Measurements from ENCODE around the gene TXN2.

The TXN2 gene

DNA sequence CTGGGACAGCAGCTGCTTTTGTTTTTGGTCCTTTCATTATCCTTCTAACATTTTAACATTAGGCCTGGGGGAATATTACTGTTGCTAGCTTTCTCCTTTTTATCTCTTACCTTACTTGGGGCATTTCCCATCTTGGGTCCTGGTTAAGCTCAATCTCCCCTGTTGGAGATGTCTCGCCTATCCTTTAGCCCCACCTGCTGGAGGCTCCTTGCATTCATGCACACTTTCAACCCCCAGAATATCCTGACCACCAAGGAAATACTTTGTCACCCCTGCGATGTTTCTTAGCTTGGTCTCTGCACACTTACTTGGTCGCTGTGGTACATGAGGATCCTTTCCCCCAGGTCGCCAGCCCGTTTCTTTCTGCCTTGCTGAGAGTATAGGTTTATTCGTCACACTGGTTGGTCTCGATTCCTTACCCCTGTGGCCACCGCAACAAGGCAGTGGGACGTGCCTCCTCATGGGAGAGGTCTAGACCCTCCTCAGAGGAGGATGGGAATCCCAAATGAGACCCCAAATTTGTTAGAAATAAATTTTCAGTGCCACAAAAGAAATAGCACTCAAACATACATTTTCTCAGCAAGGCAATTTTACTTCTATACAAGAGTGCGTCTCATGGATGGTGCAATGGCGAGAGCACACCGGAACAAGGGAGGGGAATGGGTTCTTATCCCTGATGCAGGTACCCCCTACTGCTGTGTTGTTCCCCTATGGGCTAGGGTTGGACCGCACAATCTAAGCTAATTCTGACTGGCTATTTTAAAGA, 5.4 kb upstream of the TXN2 start:
- Histone ChIP-seq H3K9me3 (ENCODE audit: control insufficient read depth, low read length) (no peaks in the 10 kb centered on the region), H3K4me3 (ENCODE audit: insufficient read depth, low read depth, low read length) (no peak overlapping the region), H3K4me1 (ENCODE audit: control insufficient read depth, insufficient read depth, low read length) (no peaks in the 10 kb centered on the region), H3K27me3 (ENCODE audit: control insufficient read depth, insufficient read depth, low read length, poor library complexity, severe bottlenecking) (peaks cover 11% of the 10 kb centered on the region), H3K27ac (ENCODE audit: insufficient read depth, low read depth, low read length, poor library complexity, severe bottlenecking) (no peak overlapping the region), H3K36me3 (ENCODE audit: control insufficient read depth, insufficient read depth, low read length) (peaks cover 10% of the 10 kb centered on the region)
- 90% methylated on average over 13 of the region's 13 CpGs for WGBS, 2 experiments

DNA sequence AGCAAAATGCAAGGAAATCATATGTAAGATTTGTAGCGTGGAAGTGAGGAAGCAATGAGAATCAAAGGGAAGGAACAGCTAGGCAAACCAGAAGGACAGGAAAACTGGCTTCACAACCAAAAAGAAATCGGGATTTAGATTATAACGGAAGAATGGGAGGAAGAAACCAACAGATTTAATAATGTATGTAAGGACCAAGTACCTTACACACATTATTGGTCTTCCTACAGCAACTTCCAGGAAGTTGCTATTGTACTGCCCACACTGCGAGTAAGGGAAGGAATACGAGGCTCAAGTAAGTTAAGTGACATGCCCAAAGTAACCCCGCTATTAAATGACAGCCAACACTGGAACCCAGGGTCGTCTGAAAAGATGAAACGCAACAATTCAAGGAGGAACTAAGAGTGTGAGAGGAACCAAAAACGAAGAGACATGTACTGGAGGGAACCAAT, 473 bp downstream of the TXN2 start:
- Histone ChIP-seq H3K27ac (ENCODE audit: insufficient read depth, low read depth, low read length, poor library complexity, severe bottlenecking) (no peak overlapping the region), H3K9me3 (ENCODE audit: control insufficient read depth, low read length) (no peaks in the 10 kb centered on the region), H3K27me3 (ENCODE audit: control insufficient read depth, insufficient read depth, low read length, poor library complexity, severe bottlenecking) (peaks cover 11% of the 10 kb centered on the region), H3K4me1 (ENCODE audit: control insufficient read depth, insufficient read depth, low read length) (peaks cover 7% of the 10 kb centered on the region), H3K4me3 (ENCODE audit: insufficient read depth, low read depth, low read length) (peak overlapping the region; percentile 73), H3K36me3 (ENCODE audit: control insufficient read depth, insufficient read depth, low read length) (peaks cover 5% of the 10 kb centered on the region)
- WGBS, 2 experiments = 31 to 36% methylated on average over 9 of the region's 9 CpGs

DNA sequence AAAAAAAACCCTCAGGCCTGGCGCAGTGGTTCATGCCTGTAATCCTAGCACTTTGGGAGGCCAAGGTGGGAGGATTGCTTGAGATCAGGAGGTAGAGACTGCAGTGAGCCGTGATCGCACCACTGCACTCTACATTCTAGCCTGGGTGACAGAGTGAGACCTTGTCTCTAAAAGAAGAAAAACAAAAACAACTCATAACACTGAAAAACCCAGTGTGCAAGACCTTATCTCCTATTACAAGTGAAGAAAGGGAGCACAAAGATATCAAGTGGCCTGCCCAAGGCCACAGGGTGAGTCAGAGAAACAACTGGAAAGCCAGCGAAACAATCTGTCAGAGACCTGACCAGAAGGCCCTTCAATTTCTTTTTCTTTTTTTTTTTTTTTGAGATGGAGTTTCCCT, 2.5 kb downstream of the TXN2 start:
- H3K4me1 ChIP-seq (ENCODE audit: control insufficient read depth, insufficient read depth, low read length) = peaks cover 7% of the 10 kb centered on the region
- no peak overlapping the region for H3K27ac ChIP-seq (ENCODE audit: insufficient read depth, low read depth, low read length, poor library complexity, severe bottlenecking)
- peaks cover 10% of the 10 kb centered on the region for H3K36me3 ChIP-seq (ENCODE audit: control insufficient read depth, insufficient read depth, low read length)
- H3K27me3 ChIP-seq (ENCODE audit: control insufficient read depth, insufficient read depth, low read length, poor library complexity, severe bottlenecking) = peaks cover 6% of the 10 kb centered on the region
- no peaks in the 10 kb centered on the region for H3K9me3 ChIP-seq (ENCODE audit: control insufficient read depth, low read length)
- no peak overlapping the region for H3K4me3 ChIP-seq (ENCODE audit: insufficient read depth, low read depth, low read length)
- WGBS, 2 experiments = 89 to 96% methylated on average over 4 of the region's 4 CpGs

DNA sequence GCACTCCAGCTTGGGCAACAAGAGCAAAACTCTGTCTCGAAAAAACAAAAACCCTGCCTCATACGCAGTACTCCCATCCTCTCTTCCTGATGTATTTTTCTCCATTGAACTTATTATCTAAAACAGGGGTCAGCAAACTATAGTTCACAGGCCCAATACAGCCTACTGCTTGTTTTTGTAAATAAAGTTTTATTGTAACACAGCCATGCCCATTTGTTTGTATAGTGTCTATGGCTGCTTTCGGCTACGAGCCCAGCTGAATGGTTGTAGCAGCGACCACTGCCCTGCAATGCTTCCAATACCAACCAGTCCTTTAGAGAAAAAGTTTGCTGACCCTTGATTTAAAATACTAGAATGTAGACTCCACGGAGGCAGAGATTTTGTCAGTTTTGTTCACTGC, 6.1 kb downstream of the TXN2 start:
- H3K27me3 ChIP-seq (ENCODE audit: control insufficient read depth, insufficient read depth, low read length, poor library complexity, severe bottlenecking) = no peaks in the 10 kb centered on the region
- no peaks in the 10 kb centered on the region for H3K9me3 ChIP-seq (ENCODE audit: control insufficient read depth, low read length)
- H3K4me1 ChIP-seq (ENCODE audit: control insufficient read depth, insufficient read depth, low read length) = peaks cover 2% of the 10 kb centered on the region
- peaks cover 13% of the 10 kb centered on the region for H3K36me3 ChIP-seq (ENCODE audit: control insufficient read depth, insufficient read depth, low read length)
- 96 to 98% methylated on average over 6 of the region's 6 CpGs for WGBS, 2 experiments
- H3K4me3 ChIP-seq (ENCODE audit: insufficient read depth, low read depth, low read length) = no peak overlapping the region
- H3K27ac ChIP-seq (ENCODE audit: insufficient read depth, low read depth, low read length, poor library complexity, severe bottlenecking) = no peak overlapping the region

DNA sequence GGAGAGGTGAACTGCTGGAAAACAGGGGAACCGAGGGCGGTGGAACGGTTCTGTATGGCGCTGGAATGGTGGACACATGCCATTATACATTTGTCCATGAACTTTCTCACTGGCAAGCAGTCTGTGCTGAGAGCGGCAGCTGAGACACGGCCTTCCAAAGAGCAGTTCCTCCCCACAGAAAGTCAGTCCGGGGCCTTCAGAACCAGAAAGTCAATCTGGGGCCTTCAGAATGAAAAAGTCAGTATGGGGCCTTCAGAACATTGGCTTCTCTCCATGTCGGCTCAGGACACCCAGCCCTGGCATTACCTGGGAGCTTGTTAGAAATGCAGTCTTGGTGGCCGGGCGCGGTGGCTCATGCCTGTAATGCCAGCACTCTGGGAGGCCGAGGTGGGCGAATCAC, 8.8 kb downstream of the TXN2 start:
- Histone ChIP-seq H3K9me3 (ENCODE audit: control insufficient read depth, low read length) (no peaks in the 10 kb centered on the region), H3K36me3 (ENCODE audit: control insufficient read depth, insufficient read depth, low read length) (peaks cover 13% of the 10 kb centered on the region), H3K27ac (ENCODE audit: insufficient read depth, low read depth, low read length, poor library complexity, severe bottlenecking) (no peak overlapping the region), H3K4me1 (ENCODE audit: control insufficient read depth, insufficient read depth, low read length) (no peaks in the 10 kb centered on the region), H3K4me3 (ENCODE audit: insufficient read depth, low read depth, low read length) (no peak overlapping the region), H3K27me3 (ENCODE audit: control insufficient read depth, insufficient read depth, low read length, poor library complexity, severe bottlenecking) (no peaks in the 10 kb centered on the region)
- WGBS, 2 experiments = 88 to 91% methylated on average over 13 of the region's 13 CpGs

DNA sequence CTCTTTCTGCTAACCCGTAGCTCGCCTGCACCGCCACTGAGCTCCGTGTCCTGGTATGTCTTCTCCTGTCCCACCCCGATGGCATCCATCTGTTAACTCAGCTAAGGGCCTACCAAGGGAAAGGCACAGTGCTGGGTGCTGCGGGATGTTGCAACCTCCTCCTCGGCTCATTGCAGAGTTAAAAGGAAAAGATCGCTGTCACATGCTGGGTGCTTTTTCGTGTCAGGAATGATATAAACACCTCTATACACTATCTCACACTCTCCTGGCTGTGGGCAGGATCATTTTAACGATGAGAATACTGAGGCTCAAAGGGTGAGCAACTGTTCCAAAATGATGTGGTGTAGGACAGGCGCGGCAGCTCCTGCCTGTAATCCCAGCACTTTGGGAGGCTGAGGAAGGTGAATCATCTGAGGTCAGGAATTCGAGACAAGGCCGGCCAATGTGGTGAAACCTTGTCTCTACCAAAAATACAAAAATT, 10.1 kb downstream of the TXN2 start:
- Histone ChIP-seq H3K9me3 (ENCODE audit: control insufficient read depth, low read length) (no peaks in the 10 kb centered on the region), H3K4me1 (ENCODE audit: control insufficient read depth, insufficient read depth, low read length) (no peaks in the 10 kb centered on the region), H3K27me3 (ENCODE audit: control insufficient read depth, insufficient read depth, low read length, poor library complexity, severe bottlenecking) (no peaks in the 10 kb centered on the region), H3K27ac (ENCODE audit: insufficient read depth, low read depth, low read length, poor library complexity, severe bottlenecking) (no peak overlapping the region), H3K4me3 (ENCODE audit: insufficient read depth, low read depth, low read length) (no peak overlapping the region), H3K36me3 (ENCODE audit: control insufficient read depth, insufficient read depth, low read length) (peaks cover 9% of the 10 kb centered on the region)
- WGBS, 2 experiments = 93 to 94% methylated on average over 14 of the region's 14 CpGs

DNA sequence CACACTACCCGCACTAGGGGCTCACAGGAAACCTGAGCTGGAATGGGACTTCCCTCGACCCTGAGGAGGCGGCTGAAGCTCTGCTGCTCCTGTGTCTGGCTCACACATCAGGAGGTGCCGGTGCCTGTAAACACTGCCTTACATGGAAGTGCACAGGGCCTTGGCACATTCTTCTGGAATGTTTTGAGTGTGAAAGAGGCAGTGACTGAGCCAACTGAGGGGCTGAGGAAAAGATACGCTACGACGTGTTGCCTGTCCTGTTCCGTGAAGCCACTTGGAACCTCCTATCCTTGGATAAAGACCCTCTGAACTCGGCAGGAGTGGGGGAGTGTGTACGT, 10.5 kb downstream of the TXN2 start:
- Histone ChIP-seq H3K27me3 (ENCODE audit: control insufficient read depth, insufficient read depth, low read length, poor library complexity, severe bottlenecking) (no peaks in the 10 kb centered on the region), H3K36me3 (ENCODE audit: control insufficient read depth, insufficient read depth, low read length) (peaks cover 8% of the 10 kb centered on the region), H3K27ac (ENCODE audit: insufficient read depth, low read depth, low read length, poor library complexity, severe bottlenecking) (no peak overlapping the region), H3K4me1 (ENCODE audit: control insufficient read depth, insufficient read depth, low read length) (no peaks in the 10 kb centered on the region), H3K9me3 (ENCODE audit: control insufficient read depth, low read length) (no peaks in the 10 kb centered on the region), H3K4me3 (ENCODE audit: insufficient read depth, low read depth, low read length) (no peak overlapping the region)
- 94 to 97% methylated on average over 10 of the region's 10 CpGs for WGBS, 2 experiments

DNA sequence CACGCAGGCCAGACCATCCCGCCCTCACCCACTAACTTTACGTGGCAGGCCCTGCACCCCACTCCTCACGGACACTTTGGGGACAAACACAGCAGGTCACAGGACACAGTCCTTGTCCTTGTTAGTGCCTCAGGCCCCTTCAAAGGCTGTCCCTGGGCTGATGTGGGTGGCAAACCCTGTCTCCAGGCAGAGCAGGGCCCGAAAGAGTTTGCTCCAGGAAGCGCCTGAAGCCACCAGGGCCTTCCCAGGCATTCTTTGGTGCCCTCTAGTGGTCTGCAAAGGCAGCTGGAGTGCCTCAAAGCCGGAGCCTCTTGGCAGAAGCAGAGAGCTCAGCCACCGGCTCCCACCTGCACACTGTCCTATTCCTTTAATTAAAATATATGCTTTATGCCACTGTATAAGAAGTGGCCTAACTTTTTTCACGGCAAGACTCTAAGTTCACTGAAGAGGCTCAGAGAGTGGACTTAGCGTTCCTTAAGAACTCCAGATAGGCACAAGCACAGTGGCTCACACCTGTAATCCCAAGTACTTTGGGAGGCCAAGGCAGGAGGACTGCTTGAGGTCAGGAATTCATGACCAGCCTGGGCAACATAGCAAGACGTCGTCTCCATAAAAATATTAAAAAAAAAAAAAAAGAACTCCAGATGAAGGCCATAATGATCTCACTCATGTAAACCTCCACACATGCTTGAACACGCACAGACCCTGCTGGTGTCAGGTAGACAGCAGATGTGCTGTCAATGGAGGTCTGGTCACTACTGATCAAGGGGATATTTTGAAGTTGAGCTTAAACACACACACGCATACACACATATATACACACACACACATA, 11.1 kb downstream of the TXN2 start:
- no peak overlapping the region for H3K27ac ChIP-seq (ENCODE audit: insufficient read depth, low read depth, low read length, poor library complexity, severe bottlenecking)

DNA sequence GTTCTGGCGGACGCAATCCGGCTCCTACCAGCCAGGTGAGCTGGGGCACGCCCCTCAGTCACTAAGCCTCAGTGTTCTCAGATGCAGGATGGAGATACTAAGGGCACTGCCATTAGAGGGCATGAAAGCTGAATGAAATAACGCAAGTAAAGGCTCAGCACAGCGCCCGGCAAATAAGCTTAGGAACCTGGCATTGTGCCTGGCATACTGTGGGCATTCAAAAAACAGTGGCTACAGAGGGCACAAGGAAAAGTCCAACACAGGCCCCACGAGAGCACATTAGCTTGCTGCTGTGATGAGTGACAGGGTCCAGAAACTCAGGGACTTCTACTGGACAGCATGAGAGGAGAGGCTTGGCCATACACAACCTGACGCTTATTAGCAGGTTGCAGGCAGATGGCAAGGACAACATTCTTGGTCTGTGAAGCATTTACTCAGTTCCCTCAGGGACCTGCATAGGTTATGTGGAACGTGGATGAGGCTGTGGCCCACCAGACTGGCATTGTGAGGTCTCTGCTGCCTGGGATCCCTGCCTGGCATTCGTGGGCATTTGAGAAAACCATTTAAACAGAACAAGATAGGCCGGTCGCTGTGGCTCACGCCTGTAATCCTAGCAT, 12.2 kb downstream of the TXN2 start:
- H3K9me3 ChIP-seq (ENCODE audit: control insufficient read depth, low read length) = no peaks in the 10 kb centered on the region
- no peak overlapping the region for H3K4me3 ChIP-seq (ENCODE audit: insufficient read depth, low read depth, low read length)
- peaks cover 5% of the 10 kb centered on the region for H3K36me3 ChIP-seq (ENCODE audit: control insufficient read depth, insufficient read depth, low read length)
- H3K27me3 ChIP-seq (ENCODE audit: control insufficient read depth, insufficient read depth, low read length, poor library complexity, severe bottlenecking) = no peaks in the 10 kb centered on the region
- H3K4me1 ChIP-seq (ENCODE audit: control insufficient read depth, insufficient read depth, low read length) = no peaks in the 10 kb centered on the region
- 93 to 95% methylated on average over 14 of the region's 14 CpGs for WGBS, 2 experiments
- H3K27ac ChIP-seq (ENCODE audit: insufficient read depth, low read depth, low read length, poor library complexity, severe bottlenecking) = no peak overlapping the region

More for the DNA sequence above, 11.1 kb downstream of the TXN2 start:
- H3K4me1 ChIP-seq (ENCODE audit: control insufficient read depth, insufficient read depth, low read length) = no peaks in the 10 kb centered on the region
- no peak overlapping the region for H3K4me3 ChIP-seq (ENCODE audit: insufficient read depth, low read depth, low read length)
- no peaks in the 10 kb centered on the region for H3K27me3 ChIP-seq (ENCODE audit: control insufficient read depth, insufficient read depth, low read length, poor library complexity, severe bottlenecking)
- WGBS, 2 experiments = 64 to 65% methylated on average over 14 of the region's 14 CpGs
- peaks cover 5% of the 10 kb centered on the region for H3K36me3 ChIP-seq (ENCODE audit: control insufficient read depth, insufficient read depth, low read length)
- H3K9me3 ChIP-seq (ENCODE audit: control insufficient read depth, low read length) = no peaks in the 10 kb centered on the region

DNA sequence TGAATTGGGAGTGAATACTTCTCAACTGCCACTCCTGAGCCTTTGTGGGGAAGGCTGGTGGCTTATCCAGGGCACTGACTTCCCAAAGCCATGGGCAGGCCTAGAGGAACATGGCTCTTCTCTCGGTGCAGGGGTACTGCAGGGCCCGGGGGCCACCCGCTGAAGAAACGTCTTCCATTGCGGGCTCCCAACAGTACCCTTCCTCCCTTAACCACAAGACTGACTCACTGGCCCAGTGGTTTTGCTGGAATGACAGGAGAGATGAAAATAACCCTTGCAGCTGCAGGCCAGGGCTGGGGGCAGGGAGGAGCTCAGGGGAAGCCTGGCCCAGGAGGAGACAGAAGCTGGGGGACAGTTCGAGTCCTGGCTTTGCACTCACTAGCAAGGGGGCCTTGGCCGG, 13.5 kb downstream of the TXN2 start:
- Histone ChIP-seq H3K36me3 (ENCODE audit: control insufficient read depth, insufficient read depth, low read length) (no peaks in the 10 kb centered on the region), H3K27me3 (ENCODE audit: control insufficient read depth, insufficient read depth, low read length, poor library complexity, severe bottlenecking) (no peaks in the 10 kb centered on the region), H3K4me1 (ENCODE audit: control insufficient read depth, insufficient read depth, low read length) (no peaks in the 10 kb centered on the region), H3K27ac (ENCODE audit: insufficient read depth, low read depth, low read length, poor library complexity, severe bottlenecking) (no peak overlapping the region), H3K4me3 (ENCODE audit: insufficient read depth, low read depth, low read length) (no peak overlapping the region), H3K9me3 (ENCODE audit: control insufficient read depth, low read length) (no peaks in the 10 kb centered on the region)
- WGBS, 2 experiments = 91 to 99% methylated on average over 7 of the region's 7 CpGs
